Keratinocyte (primary cell): ENCODE measurements around the gene SPOCK3. TPM values are rescaled to one million over a fixed set of nuclear protein-coding genes. Genes with fewer than 3 reads are reported as not detected.

ENCODE experiments used
- DNase-seq: peaks from one replicate; pipeline ENCODE4 v3.0.0-alpha.2; 2011; ENCODE audit warnings: low read depth, missing footprints, low spot score
- FAIRE-seq: peaks from 2 replicates; lab custom pipeline; 2011; peaks lifted over from hg19 to GRCh38; lab: Jason Lieb, UNC
- H2AFZ ChIP-seq: 2 replicates; pipeline ENCODE4 v1.6.0; 2012; ENCODE audit warnings: low read length, control low read depth, inconsistent platforms; ENCODE audit not compliant: control insufficient read depth
- H3K27ac ChIP-seq: 2 replicates; pipeline ENCODE4 v1.5.1; 2011; ENCODE audit warnings: low read length; ENCODE audit not compliant: control insufficient read depth, insufficient read depth
- H3K27me3 ChIP-seq: 3 replicates; pipeline ENCODE4 v1.6.0; 2011; ENCODE audit warnings: low read length; ENCODE audit not compliant: control insufficient read depth, insufficient read depth; ENCODE audit errors: extremely low read depth
- H3K36me3 ChIP-seq, 2 experiments: 2 replicates in 1 of 2; 3 replicates in 1 of 2; pipeline ENCODE4 v1.5.1; 2011; ENCODE audit warnings: low read length in 2 of 2, mild to moderate bottlenecking in 1 of 2; ENCODE audit not compliant: control insufficient read depth in 2 of 2, insufficient read depth in 2 of 2; ENCODE audit errors: extremely low read depth in 1 of 2
- H3K4me1 ChIP-seq: 3 replicates; pipeline ENCODE4 v1.5.1; 2011; ENCODE audit warnings: low read length; ENCODE audit not compliant: control insufficient read depth, insufficient read depth; ENCODE audit errors: extremely low read depth
- H3K4me2 ChIP-seq: 3 replicates; pipeline ENCODE4 v1.6.0; 2011; ENCODE audit warnings: low read depth, low read length; ENCODE audit not compliant: control insufficient read depth, insufficient read depth; ENCODE audit errors: extremely low read depth
- H3K4me3 ChIP-seq, 3 experiments: fragments of 200-600 bp in 1 of 3; sonication (generic) in 1 of 3; 2 replicates in 2 of 3; 3 replicates in 1 of 3; pipeline ENCODE4 v1.5.1; 2011 to 2016; ENCODE audit warnings: low read length in 3 of 3, mild to moderate bottlenecking in 3 of 3, control low read depth in 2 of 3, inconsistent platforms in 1 of 3, low read depth in 1 of 3, mixed read lengths in 1 of 3, mixed run types in 1 of 3, moderate library complexity in 1 of 3; ENCODE audit not compliant: control insufficient read depth in 2 of 3, insufficient read depth in 2 of 3; ENCODE audit errors: extremely low read depth in 1 of 3
- H3K79me2 ChIP-seq: 2 replicates; pipeline ENCODE4 v1.6.0; 2012; ENCODE audit warnings: low read length; ENCODE audit not compliant: control insufficient read depth, insufficient read depth
- H3K9ac ChIP-seq: 3 replicates; pipeline ENCODE4 v1.6.0; 2011; ENCODE audit warnings: low read length; ENCODE audit not compliant: control insufficient read depth, insufficient read depth; ENCODE audit errors: extremely low read depth
- H3K9me1 ChIP-seq: 3 replicates; pipeline ENCODE4 v1.6.0; 2011; ENCODE audit warnings: low read length; ENCODE audit not compliant: control insufficient read depth, insufficient read depth; ENCODE audit errors: extremely low read depth
- H3K9me3 ChIP-seq: 2 replicates; pipeline ENCODE4 v1.5.1; 2012; ENCODE audit warnings: low read depth, low read length; ENCODE audit not compliant: control insufficient read depth
- H4K20me1 ChIP-seq: 3 replicates; pipeline ENCODE4 v1.6.0; 2011; ENCODE audit warnings: low read length; ENCODE audit not compliant: control insufficient read depth, insufficient read depth; ENCODE audit errors: extremely low read depth
- CTCF ChIP-seq, 3 experiments: IDR thresholded peaks in 1 of 3; conservative IDR thresholded peaks in 1 of 3; optimal IDR thresholded peaks in 1 of 3; 2 replicates in 2 of 3; 3 replicates in 1 of 3; pipeline versions ENCODE3 to v1.5.1; 2011; ENCODE audit warnings: low read length in 3 of 3, mild to moderate bottlenecking in 3 of 3, moderate library complexity in 2 of 3, control low read depth in 1 of 3, inconsistent platforms in 1 of 3; ENCODE audit not compliant: insufficient read depth in 2 of 3; ENCODE audit errors: extremely low read depth in 1 of 3
- EZH2 ChIP-seq: IDR thresholded peaks from one replicate; pipeline ENCODE4 v1.6.1; 2012; ENCODE audit warnings: inconsistent platforms, mild to moderate bottlenecking, low read length, moderate library complexity
- dilution Hi-C: fragments of 300-500 bp; cut with MboI; formaldehyde crosslinking; loops from one replicate; pipeline ENCODE4 v1.7.0; 2020; ENCODE audit warnings: low sequenced_read_pairs; ENCODE audit not compliant: extremely low pct_ligation_motif_present
- polyA plus RNA-seq, 5 experiments: library from polyadenylated mRNA; depleted of rRNA in 3 of 5; stranded (reverse) in 3 of 5; stranded (forward) in 1 of 5; unstranded in 1 of 5; fragments of >200 nt; gene quantifications; 1 replicate in 1 of 5; 2 replicates in 3 of 5; 3 replicates in 1 of 5; pipeline versions ENCODE4 v1.2.1 to v1.2.3, GENCODE V29; 2011 to 2012; ENCODE audit warnings: missing spikeins in 2 of 5, low read depth in 1 of 5, low replicate concordance in 1 of 5

Gene SPOCK3
- polyA plus RNA-seq, 1 donor (not counting 4 experiments of a cell fraction or from before 2014, with no cell fraction given) = not detected

GRCh38 chr4:167028976-167029375 is 205.3 kb downstream of the SPOCK3 start:
- TF ChIP-seq CTCF (optimal IDR thresholded peaks at IDR 0.05 in 1 of 3, IDR thresholded peaks at IDR 0.05 in 1 of 3, conservative IDR thresholded peaks at IDR 0.05 in 1 of 3; ENCODE audit: extremely low read depth in 1 of 3, insufficient read depth in 2 of 3, low read length in 3 of 3) (no peak), EZH2 (no peak)
- H3K36me3 ChIP-seq = no peaks in the 10 kb centered on the region
- H3K27me3 ChIP-seq = no peaks in the 10 kb centered on the region
- H3K9me1 ChIP-seq = no peaks in the 10 kb centered on the region
- dilution Hi-C loops = no loop called here
- H3K27ac ChIP-seq = no peak overlapping the region
- no peak overlapping the region for H3K4me2 ChIP-seq
- no peaks in the 10 kb centered on the region for H4K20me1 ChIP-seq
- no peak for DNase-seq
- FAIRE-seq = no peak
- H3K9me3 ChIP-seq = no peaks in the 10 kb centered on the region
- H2AFZ ChIP-seq = no peak overlapping the region
- H3K4me3 ChIP-seq = no peak overlapping the region
- peaks cover 20% of the 10 kb centered on the region for H3K4me1 ChIP-seq
- H3K79me2 ChIP-seq = no peaks in the 10 kb centered on the region
- no peak overlapping the region for H3K9ac ChIP-seq

DNA sequence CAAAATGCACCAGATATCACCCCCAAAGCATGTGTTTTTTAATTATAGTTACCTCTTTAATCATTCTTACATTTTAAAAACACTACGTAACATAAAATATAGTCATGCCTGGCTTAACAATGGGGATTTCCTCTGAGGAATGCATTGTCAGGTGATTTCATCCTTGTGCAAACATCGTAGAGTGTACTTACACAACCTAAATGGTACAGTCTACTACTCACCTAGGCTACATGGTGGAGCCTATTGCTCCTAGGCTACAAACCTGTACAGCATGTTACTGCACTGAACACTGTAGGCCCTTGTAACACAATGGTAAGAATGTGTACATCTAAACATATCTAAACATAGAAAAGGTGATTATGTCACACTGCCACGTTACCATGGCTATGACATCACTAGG is 208.6 kb downstream of the SPOCK3 start:
- H3K9me3 ChIP-seq = no peaks in the 10 kb centered on the region
- dilution Hi-C loops = no loop called here
- H2AFZ ChIP-seq = no peak overlapping the region
- no peaks in the 10 kb centered on the region for H3K27me3 ChIP-seq
- DNase-seq = no peak
- no peak overlapping the region for H3K27ac ChIP-seq
- FAIRE-seq = no peak
- H3K9me1 ChIP-seq = no peaks in the 10 kb centered on the region
- H3K9ac ChIP-seq = no peak overlapping the region
- H3K4me1 ChIP-seq = peaks cover 2% of the 10 kb centered on the region
- H4K20me1 ChIP-seq = no peaks in the 10 kb centered on the region
- no peaks in the 10 kb centered on the region for H3K79me2 ChIP-seq
- no peak overlapping the region for H3K4me2 ChIP-seq
- no peak for TF ChIP-seq EZH2
- no peak for TF ChIP-seq CTCF (optimal IDR thresholded peaks at IDR 0.05 in 1 of 3, IDR thresholded peaks at IDR 0.05 in 1 of 3, conservative IDR thresholded peaks at IDR 0.05 in 1 of 3; ENCODE audit: extremely low read depth in 1 of 3, insufficient read depth in 2 of 3, low read length in 3 of 3)
- no peaks in the 10 kb centered on the region for H3K36me3 ChIP-seq
- H3K4me3 ChIP-seq = no peak overlapping the region
